DMS114 treated with DMSO at 0.1 percent for 48 hours (cell line): ENCODE data around the gene SPATA12.

ENCODE experiments used
- DNase-seq: peaks from one replicate; lab custom pipeline; 2025; ENCODE audit not compliant: unreplicated experiment; lab: John Stamatoyannopoulos, UW

SPATA12 gene

GRCh38 chr3:57048728-57049127 is 11.7 kb upstream of the SPATA12 start:
- no peak for DNase-seq

GRCh38 chr3:57052662-57053061 is 7.8 kb upstream of the SPATA12 start:
- no peak for DNase-seq

- DNase-seq = no peak
Measured at GRCh38 chr3:57053122-57053521, 7.3 kb upstream of the SPATA12 start.

- DNase-seq = no peak
Measured at GRCh38 chr3:57057351-57057750, 3.1 kb upstream of the SPATA12 start.

DNA sequence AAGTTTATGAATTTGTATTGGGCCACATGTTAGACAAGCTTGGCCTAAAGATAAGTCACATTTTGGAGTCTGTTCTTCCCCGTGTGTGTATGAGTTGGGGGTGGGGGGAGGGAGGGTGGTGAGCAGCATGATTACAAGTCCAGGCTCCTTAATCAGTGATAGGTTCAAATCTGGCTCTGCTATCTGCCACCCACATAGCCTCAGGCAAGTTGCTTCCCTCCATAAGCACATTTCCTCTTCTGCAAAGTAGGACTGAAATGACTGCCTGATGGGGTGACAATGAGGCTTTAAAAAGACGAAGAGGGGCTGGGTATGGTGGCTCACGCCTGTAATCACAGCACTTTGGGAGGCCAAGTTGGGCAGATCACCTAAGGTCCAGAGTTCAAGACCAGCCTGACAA is 1.1 kb upstream of the SPATA12 start:
- no peak for DNase-seq

- DNase-seq = no peak
Measured at GRCh38 chr3:57061556-57061955, 1.1 kb downstream of the SPATA12 start.

DNA sequence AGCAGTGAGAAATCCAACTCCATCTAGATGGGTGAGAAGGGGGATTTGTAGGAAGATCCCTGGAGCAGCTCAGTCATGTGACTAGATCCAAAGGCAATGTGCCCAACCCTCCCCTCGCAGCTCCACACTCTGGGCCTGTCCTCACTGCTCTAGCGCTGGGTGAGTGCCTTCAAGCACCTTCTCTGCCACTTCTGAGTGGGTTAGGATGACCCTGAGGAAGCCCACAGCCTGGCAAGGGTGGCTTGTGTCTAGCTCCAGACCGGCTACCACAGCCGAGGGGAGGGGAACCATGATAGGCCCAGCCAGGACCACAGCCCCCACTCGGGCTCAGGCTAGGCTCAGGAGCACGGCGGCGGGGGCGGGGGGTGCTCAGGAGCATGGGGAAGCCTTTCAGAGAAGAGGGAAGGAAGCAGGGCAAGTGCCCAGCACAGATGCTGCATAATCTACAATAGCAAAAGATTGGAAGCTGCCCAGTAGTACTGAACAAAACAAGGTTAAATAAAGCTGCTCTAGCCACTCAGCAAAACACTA is 1.7 kb downstream of the SPATA12 start:
- no peak for DNase-seq

GRCh38 chr3:57063032-57063431 is 2.6 kb downstream of the SPATA12 start:
- DNase-seq = no peak

GRCh38 chr3:57064001-57064400 is 3.5 kb downstream of the SPATA12 start:
- no peak for DNase-seq

DNA sequence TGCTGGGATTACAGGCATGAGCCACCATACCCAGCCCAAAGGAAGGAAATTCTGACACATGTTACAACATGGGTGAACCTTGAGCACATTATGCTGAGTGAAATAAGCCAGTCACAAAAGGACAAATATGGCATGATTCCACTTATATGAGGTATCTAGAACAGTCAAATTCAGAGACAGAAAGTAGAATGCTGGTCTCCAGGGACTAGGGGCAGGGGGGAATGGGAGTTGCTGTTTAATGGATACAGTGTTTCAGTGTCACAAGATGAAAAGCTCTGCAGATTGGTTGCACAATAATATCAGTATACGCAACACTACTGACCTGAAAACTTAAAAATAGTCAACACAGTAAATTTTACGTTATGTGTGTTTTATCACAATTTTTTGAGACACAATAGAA is 4.1 kb downstream of the SPATA12 start:
- DNase-seq = no peak

GRCh38 chr3:57065588-57065987 is 5.1 kb downstream of the SPATA12 start:
- no peak for DNase-seq

- DNase-seq = no peak
Measured at GRCh38 chr3:57066471-57066870, 6.0 kb downstream of the SPATA12 start.

GRCh38 chr3:57068437-57069089 is 8.1 kb downstream of the SPATA12 start:
- DNase-seq = no peak

DNA sequence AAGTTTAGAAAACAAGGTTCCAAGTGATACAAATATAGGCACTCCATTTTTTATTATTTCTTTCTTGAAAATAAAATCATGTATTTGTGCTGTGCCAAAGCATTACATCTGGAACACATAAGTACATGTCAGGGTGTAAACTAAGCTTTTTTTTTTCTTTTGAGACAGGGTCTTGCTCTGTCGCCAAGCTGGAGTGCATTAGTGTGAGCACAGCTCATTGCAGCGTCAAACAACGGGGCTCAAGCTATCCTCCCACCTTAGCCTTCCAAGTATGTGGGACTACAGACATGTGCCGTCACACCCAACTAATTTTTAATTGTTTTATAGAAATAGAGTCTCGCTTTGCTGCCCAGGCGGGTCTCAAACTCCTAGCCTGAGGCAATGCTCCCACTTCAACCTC is 9.0 kb downstream of the SPATA12 start:
- DNase-seq = no peak

GRCh38 chr3:57073628-57074027 is 13.2 kb downstream of the SPATA12 start:
- no peak for DNase-seq

GRCh38 chr3:57074135-57074534 is 13.7 kb downstream of the SPATA12 start:
- no peak for DNase-seq

GRCh38 chr3:57076422-57076951 is 16.0 kb downstream of the SPATA12 start:
- no peak for DNase-seq

GRCh38 chr3:57077630-57078343 is 17.3 kb downstream of the SPATA12 start:
- DNase-seq = no peak

GRCh38 chr3:57078344-57078634 is 17.8 kb downstream of the SPATA12 start:
- DNase-seq = no peak

- DNase-seq = no peak
Measured at GRCh38 chr3:57078635-57079473, 18.4 kb downstream of the SPATA12 start.

GRCh38 chr3:57079474-57079831 is 19.0 kb downstream of the SPATA12 start:
- DNase-seq = no peak

DNA sequence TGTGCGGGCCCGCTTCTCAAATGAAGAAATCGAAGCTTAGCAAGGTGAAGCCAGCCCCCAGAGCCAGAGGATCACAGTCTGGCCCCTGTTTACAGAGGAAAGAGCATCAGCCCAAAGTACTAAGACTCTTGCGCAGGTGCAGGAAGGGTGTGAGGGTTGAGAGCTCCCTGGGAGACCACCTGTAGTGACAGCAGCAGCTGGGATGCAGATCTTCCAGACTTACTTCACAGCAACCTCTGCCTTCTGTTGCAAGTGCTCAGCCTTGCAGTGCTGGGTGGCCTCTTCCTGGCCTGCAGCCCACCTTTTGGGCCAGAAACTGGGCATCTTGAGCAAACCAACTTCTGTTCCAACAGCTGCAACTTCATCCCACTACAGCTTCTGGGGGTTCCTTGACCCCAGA is 19.7 kb downstream of the SPATA12 start:
- no peak for DNase-seq
